ENCODE results near the gene IFNGR1.

IFNGR1 gene

GRCh38 chr6:137172734-137173431, 46.3 kb downstream of the IFNGR1 start:
- DNase-seq = no peak

- no peak for DNase-seq
Observed at GRCh38 chr6:137171824-137172733, 47.1 kb downstream of the IFNGR1 start.

- no peak for DNase-seq
Observed at GRCh38 chr6:137171053-137171374, 48.2 kb downstream of the IFNGR1 start.

GRCh38 chr6:137170266-137171052, 48.7 kb downstream of the IFNGR1 start:
- no peak for DNase-seq

GRCh38 chr6:137167702-137168377, 51.3 kb downstream of the IFNGR1 start:
- DNase-seq = no peak

- no peak for DNase-seq
Observed at GRCh38 chr6:137166247-137167098, 52.7 kb downstream of the IFNGR1 start.

GRCh38 chr6:137165375-137166246, 53.6 kb downstream of the IFNGR1 start:
- DNase-seq = no peak

- no peak for DNase-seq
Observed at GRCh38 chr6:137163732-137164318, 55.4 kb downstream of the IFNGR1 start.

- DNase-seq = no peak
Observed at GRCh38 chr6:137162692-137163306, 56.4 kb downstream of the IFNGR1 start.

- DNase-seq = no peak
Observed at GRCh38 chr6:137161949-137162348, 57.2 kb downstream of the IFNGR1 start.

GRCh38 chr6:137160763-137161162, 58.4 kb downstream of the IFNGR1 start:
- no peak for DNase-seq

GRCh38 chr6:137159912-137160311, 59.3 kb downstream of the IFNGR1 start:
- no peak for DNase-seq

- DNase-seq = no peak
Observed at GRCh38 chr6:137157601-137158000, 61.6 kb downstream of the IFNGR1 start.

- no peak for DNase-seq
Observed at GRCh38 chr6:137156650-137157049, 62.5 kb downstream of the IFNGR1 start.

- DNase-seq = no peak
Observed at GRCh38 chr6:137155830-137156229, 63.4 kb downstream of the IFNGR1 start.

- DNase-seq = no peak
Observed at GRCh38 chr6:137150072-137150471, 69.1 kb downstream of the IFNGR1 start.

- DNase-seq = no peak
Observed at GRCh38 chr6:137149035-137149393, 70.2 kb downstream of the IFNGR1 start.

- no peak for DNase-seq
Observed at GRCh38 chr6:137148306-137149034, 70.7 kb downstream of the IFNGR1 start.
